Prostate gland (tissue), 2 donors: ENCODE measurements around the gene GHR.

Experiments
- POLR2A ChIP-seq: fragments of 450-650 bp; IDR thresholded peaks from one replicate; pipeline ENCODE4 v1.6.1; 2016; ENCODE audit warnings: antibody characterized with exemption, mild to moderate bottlenecking
- POLR2AphosphoS5 ChIP-seq: sonication (generic); formaldehyde crosslinking; IDR thresholded peaks from one replicate; pipeline ENCODE4 v1.6.1; 2017; ENCODE audit warnings: antibody characterized with exemption
- TF ChIP-seq, protein P1 (sequence below), 4 experiments: fragments of 200-600 bp in 2 of 4; fragments of 450-650 bp in 2 of 4; sonication (generic) in 2 of 4; IDR thresholded peaks; 1 replicate in 3 of 4; 2 replicates in 1 of 4; pipeline ENCODE4 v1.5.1; 2016 to 2019; ENCODE audit warnings: antibody characterized with exemption in 4 of 4, mild to moderate bottlenecking in 2 of 4, moderate library complexity in 2 of 4

DNA sequence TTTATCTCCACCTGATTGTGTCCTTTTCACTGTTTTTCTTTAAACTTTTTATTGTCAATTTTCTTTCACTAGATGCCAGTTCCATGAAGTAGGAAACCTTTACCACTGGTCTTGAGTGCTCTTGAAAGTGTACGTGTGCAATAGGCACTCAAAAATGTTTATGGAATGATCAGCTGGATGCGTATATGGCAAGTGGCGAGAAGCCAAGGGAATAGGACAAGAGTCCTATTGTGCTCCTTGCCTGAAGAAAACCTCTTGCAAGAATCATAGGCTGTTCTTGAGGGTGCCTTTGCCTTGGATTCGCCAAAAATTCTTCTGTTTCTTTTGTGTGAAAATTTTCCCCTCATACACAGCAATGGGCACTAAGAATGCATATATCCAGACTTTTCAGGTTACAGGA is 97.7 kb downstream of the GHR start:
- TF ChIP-seq, protein P1, sequence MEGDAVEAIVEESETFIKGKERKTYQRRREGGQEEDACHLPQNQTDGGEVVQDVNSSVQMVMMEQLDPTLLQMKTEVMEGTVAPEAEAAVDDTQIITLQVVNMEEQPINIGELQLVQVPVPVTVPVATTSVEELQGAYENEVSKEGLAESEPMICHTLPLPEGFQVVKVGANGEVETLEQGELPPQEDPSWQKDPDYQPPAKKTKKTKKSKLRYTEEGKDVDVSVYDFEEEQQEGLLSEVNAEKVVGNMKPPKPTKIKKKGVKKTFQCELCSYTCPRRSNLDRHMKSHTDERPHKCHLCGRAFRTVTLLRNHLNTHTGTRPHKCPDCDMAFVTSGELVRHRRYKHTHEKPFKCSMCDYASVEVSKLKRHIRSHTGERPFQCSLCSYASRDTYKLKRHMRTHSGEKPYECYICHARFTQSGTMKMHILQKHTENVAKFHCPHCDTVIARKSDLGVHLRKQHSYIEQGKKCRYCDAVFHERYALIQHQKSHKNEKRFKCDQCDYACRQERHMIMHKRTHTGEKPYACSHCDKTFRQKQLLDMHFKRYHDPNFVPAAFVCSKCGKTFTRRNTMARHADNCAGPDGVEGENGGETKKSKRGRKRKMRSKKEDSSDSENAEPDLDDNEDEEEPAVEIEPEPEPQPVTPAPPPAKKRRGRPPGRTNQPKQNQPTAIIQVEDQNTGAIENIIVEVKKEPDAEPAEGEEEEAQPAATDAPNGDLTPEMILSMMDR (IDR thresholded peaks at IDR 0.05) = no peak
- TF ChIP-seq POLR2AphosphoS5 = no peak
- TF ChIP-seq POLR2A = no peak
